Putamen (tissue), 1 donor: ENCODE results near the gene CFAP74.
"Not testable (repeated sequence)": the region's sequence is repeated elsewhere in the genome, so short reads cannot be mapped to it uniquely, and the experiment has no call there.

Experiments
- DNase-seq: peaks from one replicate; pipeline ENCODE4 v3.0.0-alpha.2; 2016; ENCODE audit warnings: low spot score

The CFAP74 gene

GRCh38 chr1:1945782-1946393 is 57.7 kb downstream of the CFAP74 start:
- DNase-seq, result no peak

- DNase-seq, result peak; percentile 20
Observed at GRCh38 chr1:1943834-1944570, 59.6 kb downstream of the CFAP74 start.

- no peak for DNase-seq
Observed at GRCh38 chr1:1942753-1943656, 60.6 kb downstream of the CFAP74 start.

DNA sequence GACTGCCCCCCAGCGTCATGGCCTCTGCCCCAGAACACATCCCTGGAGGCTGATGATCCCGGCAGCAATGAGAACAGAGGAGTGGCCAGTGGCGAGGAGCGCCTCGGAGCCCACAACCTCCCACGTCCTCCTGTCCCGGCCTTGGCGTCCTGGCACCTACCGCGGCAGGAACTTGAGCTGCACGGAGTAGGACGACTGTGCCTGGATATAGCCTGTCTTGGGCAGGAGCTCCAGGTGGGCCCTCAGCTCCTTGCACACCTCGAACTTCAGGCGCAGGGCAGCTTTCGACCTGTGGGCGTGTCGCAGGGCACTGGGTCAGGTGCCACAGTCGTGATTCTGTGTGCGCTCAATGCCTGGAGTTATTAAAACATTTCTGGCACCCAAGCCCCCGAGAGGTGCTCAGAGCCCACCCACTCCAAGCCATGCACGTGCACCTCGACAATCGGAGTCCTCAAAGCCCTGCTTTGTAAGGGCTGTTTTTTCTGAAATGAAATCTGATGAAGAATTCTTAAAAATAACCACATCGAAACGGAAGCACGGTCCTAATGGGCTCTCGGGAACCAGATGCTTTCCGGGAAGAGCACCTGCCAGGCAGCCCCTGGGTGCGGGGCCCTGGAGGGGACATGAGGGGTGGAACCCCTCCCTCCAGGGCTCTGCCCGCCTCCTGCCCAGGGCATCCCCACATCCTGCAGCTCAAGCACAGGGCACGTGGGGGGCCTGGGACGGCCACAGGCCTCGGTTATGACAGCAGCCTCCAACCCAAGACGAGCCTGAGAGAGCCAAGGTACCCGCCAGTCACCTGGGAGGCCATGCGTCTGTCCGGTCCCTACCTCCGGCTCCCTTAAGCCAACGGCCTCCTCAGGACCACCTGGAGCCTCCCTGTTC is 61.5 kb downstream of the CFAP74 start:
- no peak for DNase-seq

DNA sequence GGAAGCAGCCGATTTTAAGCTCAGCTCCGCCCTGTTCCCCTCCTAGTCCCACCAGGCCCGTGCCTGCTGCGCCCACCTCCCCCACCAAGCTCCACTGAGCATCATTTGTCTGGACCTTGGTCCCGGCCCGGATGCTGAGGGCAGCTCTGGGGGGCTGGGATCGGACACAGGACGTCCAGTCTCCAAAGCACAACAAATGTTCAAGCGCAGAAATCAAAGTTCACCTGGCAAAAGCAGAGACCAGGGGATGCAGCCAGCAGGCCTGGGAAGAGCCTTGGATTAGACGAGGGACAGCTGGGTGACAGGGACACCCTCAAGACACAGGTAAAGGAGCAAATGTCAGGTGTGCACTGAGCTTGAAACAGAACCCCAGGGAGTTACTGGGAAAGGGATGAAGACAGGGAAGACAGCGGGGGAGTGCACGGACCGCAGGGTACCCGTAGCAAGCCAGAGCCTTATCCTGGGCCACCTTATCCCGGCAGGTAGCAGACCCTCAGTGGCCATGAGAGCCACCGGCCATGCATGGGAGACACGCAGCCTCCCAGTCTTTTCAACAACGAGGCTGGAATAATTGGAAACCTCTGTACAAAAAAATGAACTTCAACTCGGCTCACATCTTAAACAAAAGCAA is 62.3 kb downstream of the CFAP74 start:
- no peak for DNase-seq

DNA sequence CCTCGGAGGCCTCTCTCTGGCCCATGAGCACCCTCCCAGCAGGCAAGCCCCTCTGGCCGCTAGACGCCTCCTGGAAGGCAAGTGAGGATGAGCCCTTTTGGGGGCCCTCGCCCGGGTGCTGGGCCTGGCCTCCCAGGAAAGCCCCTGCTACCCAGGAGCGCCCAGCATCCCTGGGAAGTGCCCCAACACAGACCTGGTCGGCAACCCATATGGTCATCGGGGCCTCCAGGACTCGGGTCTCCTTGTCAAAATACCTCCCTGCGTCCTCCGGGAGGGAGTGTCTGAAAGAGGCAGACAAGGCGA is 63.5 kb downstream of the CFAP74 start:
- DNase-seq, result no peak

DNA sequence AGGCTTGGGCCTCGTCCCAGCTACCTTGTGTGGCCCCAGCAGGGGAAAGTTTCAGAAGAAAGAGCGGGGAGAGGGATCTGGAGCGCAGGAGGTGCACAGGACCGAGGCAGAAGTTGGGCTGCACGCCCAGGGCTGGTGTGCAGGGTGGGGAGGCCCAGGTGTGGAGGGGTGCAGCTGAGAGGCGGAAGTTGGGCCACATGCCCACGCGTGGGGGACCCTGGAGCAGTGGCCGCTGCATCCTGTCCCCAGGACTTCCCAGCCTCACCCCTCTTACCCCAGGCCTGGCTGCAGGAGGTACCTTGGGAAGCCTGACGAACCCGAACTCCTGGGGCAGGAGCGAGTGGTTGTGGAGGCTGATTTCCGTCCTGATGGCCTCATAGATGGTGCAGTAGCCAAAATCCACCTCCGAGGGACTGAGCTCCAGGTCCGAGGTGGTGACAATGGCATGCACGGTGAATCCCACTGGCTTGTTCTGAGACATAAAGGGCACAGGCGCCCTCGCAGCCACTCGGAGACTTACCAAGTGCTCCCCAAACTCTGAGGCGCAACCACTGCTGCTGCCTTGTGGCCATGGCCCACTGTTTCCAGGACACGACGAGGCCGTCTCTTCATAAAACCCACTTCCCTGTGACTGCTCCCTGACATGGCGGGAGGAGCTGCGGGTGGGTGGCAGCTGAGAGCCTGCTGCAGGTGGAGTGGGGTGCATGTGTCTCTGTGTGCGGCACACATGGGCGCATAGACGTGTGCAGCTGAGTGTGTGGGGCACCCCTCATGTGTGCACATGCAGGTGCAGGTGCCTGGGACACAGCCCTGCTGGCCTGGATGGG is 64.1 kb downstream of the CFAP74 start:
- DNase-seq, result no peak

GRCh38 chr1:1938613-1939295 is 64.8 kb downstream of the CFAP74 start:
- no peak for DNase-seq

- DNase-seq, result no peak
Observed at GRCh38 chr1:1938276-1938573, 65.4 kb downstream of the CFAP74 start.

DNA sequence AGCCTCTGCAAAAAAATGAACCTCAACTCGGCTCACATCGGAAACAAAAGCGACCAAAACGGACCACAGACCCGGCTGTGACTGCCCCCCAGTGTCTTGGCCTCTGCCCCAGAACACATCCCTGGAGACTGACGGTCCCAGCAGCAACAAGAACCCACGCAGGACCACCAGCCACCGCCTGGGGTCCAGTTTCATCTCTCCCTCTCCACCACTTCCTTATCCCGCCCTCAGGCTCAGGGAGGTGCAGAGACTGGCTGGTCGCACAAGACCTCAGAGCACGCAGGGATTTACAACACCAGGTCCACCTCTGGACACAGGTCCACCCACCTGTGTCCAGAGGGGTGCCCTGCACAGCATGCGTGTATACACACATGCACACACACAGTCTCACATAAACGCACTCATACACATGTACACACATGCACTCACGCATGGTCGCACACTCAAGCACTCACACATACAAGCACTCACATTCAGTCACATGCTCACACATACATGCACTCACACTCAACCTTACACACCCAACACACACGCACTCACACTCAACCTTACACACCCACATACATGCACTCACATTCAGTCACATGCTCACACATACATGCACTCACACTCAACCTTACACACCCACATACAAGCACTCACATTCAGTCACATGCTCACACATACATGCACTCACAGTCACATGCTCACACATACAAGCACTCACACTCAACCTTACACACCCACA is 65.9 kb downstream of the CFAP74 start:
- DNase-seq, result no peak

GRCh38 chr1:1937061-1937460 is 66.5 kb downstream of the CFAP74 start:
- DNase-seq, result no peak

GRCh38 chr1:1934848-1935247 is 68.7 kb downstream of the CFAP74 start:
- not testable (repeated sequence) for DNase-seq

DNA sequence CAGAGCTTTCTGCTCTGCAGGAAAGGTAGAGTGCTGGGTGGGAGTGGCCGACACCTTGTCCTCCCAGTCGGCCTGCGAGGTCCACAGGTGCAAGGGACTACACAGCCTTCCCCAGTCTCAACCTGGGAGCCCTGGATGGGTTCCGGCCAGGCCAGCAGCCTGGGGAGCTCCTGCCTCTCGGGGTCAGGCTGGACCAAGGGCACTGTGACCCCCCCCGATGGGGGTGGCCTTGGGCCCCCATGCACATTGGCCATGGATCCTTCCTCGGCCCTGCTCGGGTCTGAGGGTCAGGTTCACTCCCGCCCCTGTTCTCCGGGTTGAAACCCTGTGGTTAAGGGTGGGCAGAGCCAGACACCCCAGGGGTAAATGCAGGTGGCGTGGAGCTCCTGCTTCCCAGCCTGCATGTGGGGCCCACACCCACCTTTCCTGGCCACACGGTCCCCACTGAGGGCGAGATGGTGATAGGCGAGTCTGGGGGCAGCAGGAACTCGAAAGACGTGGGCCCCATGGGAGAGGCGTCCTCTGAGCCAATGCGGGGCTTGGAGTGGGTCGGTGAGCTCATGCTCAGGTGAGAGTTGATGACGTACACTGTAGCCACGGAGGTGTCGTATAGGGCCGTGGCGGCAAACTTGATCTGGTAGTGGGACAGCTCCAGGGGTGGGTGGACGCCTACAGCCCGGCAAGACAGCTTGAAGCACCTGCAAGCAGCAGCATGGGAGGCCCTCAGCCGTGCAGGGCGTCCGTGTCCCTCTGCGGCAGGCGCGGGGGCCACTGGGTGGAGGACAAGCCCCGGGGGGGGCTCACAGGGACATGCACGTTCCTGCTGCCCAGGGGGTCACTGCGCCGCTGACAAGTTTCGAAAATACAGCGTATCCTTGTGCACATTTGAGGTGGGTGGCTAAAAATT is 73.7 kb downstream of the CFAP74 start:
- DNase-seq, result no peak

DNA sequence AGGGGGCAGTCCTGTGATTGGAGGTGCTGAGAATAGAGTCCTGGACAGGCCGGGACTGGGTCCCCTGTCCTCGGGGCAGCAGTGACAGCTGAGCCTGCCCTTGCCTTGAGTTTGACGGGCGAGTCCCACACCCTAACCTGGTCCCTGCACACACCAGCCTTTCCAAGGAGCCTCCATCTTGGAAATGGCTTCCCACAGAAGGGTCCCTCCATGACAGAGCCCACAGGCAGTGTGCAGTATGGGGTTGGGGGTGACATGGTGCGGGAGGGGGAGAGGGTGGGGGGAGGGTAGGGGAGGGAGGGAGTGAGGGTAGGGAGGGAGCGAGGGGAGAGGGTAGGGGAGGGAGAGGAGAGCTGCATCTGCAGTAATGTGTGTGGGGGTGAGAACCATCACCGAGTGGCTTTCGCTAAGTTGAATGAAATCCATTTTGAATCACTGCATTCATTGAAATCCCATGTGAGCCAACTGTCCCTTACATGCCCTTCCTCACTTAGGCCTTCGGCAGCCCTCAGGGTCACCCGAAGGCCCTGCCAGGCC is 74.4 kb downstream of the CFAP74 start:
- no peak for DNase-seq

DNA sequence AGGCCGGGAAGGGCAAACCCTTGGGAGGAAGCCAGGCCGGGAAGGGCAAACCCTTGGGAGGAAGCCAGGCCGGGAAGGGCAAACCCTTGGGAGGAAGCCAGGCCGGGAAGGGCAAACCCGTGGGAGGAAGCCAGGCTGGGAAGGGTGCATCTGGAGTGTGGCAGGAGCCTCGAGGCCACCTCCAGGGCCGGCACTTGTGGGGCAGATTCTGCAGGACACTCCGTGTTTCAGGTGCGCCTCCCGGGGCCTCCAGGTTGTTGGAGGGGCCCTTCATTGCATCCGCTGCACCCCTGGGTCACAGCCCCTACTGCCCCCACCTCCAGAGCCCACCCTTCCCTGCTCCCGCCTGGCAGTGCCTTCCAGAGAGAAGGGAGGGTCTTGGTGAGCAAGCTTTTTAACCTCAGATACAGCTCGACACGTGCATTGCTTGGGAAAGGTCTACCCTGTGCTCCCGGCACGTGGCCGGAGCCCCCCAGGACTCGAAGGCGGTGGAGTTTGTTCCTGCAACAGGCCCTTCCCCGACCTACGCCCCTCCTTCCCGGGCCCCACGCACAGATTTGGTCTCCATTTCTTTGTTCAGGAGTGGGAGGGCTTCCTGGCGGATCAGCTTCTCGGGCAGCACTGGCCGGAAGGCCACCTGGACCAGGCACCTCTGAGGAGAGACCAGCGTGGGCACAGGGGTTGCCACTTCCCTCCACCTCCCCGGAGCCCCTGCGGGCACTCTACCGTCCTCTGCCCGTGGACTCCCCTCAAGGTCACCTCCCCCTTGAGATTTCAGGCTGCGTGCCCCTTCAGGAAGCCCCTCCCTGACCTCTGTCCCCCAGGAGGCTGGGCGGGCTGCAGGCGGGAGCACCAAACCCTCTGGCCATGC is 75.1 kb downstream of the CFAP74 start:
- no peak for DNase-seq

GRCh38 chr1:1927751-1928150 is 75.8 kb downstream of the CFAP74 start:
- no peak for DNase-seq
